ENCODE measurements around the gene GET4.
"Not testable (repeated sequence)": the region's sequence is repeated elsewhere in the genome, so short reads cannot be mapped to it uniquely, and the experiment has no call there.

DNA sequence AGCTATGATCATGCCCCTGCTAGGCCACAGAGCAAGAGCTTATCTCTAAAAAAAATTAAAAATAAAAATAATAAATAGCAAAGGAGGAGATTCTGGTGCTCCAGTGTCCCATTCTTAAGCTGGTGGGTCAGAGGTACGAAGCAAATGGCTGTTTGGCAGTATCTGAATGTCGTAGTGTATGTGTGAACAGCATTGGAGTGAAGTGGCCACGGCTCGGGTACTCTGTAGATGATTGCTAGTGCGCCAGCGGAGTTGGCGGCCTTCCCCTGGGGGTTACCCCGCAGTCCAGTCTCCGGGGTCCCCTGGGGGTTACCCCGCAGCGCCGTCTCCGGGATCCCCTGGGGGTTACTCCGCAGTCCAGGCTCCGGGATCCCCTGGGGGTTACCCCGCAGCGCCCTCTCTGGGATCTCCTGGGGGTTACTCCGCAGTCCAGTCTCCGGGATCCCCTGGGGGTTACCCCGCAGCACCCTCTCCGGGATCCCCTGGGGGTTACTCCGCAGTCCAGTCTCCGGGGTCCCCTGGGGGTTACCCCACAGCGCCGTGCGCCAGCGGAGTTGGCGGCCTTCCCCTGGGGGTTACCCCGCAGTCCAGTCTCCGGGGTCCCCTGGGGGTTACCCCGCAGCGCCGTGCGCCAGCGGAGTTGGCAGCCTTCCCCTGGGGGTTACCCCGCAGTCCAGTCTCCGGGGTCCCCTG, 29.2 kb upstream of the GET4 start:
- TF ChIP-seq ARNT (IDR thresholded peaks at IDR 0.05); BHLHE40 (IDR thresholded peaks at IDR 0.05; ENCODE audit: borderline replicate concordance); FOXM1 (IDR thresholded peaks at IDR 0.05; ENCODE audit: borderline replicate concordance); ELF4 (IDR thresholded peaks at IDR 0.05); SUZ12 (IDR thresholded peaks at IDR 0.05); SP1 (IDR thresholded peaks at IDR 0.05); TARDBP (IDR thresholded peaks at IDR 0.05); HDGF (IDR thresholded peaks at IDR 0.05; ENCODE audit: borderline replicate concordance): not testable (repeated sequence)
- TF ChIP-seq, protein P1, sequence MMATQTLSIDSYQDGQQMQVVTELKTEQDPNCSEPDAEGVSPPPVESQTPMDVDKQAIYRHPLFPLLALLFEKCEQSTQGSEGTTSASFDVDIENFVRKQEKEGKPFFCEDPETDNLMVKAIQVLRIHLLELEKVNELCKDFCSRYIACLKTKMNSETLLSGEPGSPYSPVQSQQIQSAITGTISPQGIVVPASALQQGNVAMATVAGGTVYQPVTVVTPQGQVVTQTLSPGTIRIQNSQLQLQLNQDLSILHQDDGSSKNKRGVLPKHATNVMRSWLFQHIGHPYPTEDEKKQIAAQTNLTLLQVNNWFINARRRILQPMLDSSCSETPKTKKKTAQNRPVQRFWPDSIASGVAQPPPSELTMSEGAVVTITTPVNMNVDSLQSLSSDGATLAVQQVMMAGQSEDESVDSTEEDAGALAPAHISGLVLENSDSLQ (IDR thresholded peaks at IDR 0.05) = not testable (repeated sequence)

All from HEK293T (cell line).